RWPE1 (cell line): Measurements from ENCODE around the gene ACLY.

Source experiments
- CTCF ChIA-PET: fragments of 350-600 bp; sonication (Branson Sonifier 250); formaldehyde crosslinking; extraction: SDS; loops from one replicate; lab custom pipeline; 2021; lab: Yijun Ruan, JAX
- POLR2A ChIA-PET: fragments of 400-600 bp; formaldehyde crosslinking; extraction: SDS; loops from one replicate; lab custom pipeline; 2020; ENCODE audit warnings: antibody characterized with exemption; ENCODE audit not compliant: low non-redundant PET; lab: Yijun Ruan, JAX
- DNase-seq: peaks from one replicate; pipeline ENCODE4 v3.0.0; 2012; ENCODE audit warnings: low spot score
- H3K27ac ChIP-seq: fragments of 450-650 bp; 2 replicates; pipeline ENCODE4 v1.5.1; 2017
- TF ChIP-seq, protein P1 (sequence below): fragments of 450-650 bp; conservative IDR thresholded peaks from 2 replicates; pipeline ENCODE4 v1.5.1; 2017; ENCODE audit warnings: low read depth, mild to moderate bottlenecking

ACLY gene

DNA sequence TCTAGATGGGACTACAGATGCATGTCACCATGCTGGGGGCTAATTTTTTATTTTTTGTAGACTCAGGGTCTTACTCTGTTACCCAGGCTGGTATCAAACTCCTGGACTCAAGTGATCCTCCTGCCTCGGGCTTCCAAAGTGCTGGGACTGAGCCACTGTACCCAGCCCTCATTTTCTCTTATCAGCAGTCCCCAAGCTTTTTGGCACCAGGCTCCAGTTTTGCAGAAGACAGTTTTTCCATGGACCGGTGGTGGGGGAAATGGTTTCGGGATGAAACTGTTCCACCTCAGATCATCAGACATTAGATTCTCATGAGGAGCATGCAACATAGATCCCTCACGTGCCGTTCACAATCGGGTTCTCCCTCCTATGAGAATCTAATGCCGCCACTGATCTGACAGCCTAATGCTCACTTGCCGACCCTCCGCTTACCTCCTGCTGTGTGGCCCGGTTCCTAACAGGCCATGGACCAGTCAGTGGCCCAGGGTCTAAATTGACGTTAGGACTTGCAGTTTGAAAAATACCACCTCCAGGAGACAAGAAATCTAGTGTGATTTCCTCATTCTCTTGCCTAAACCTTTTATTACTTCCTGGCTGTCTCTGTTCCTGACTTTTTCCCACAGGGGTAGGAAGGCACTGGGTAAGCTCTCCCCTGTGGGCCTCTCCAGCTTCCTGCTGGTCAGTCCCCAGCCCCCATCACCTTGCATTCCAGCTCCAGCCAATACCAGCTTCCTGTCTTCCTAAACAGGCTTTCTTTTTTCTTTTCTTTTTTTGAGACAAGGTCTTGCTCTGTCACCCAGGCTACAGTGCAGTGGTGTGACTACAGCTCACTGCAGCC is 38.5 kb upstream of the ACLY start:
- ChIA-PET CTCF (no interaction called here), POLR2A (interaction anchor here (0.5 to 1.0 kb wide), 2 partner anchors 9 to 17 kb away, joined by 4 to 7 read pairs; no protein-coding TSS in a partner anchor)
- no peak for DNase-seq
- TF ChIP-seq, protein P1, sequence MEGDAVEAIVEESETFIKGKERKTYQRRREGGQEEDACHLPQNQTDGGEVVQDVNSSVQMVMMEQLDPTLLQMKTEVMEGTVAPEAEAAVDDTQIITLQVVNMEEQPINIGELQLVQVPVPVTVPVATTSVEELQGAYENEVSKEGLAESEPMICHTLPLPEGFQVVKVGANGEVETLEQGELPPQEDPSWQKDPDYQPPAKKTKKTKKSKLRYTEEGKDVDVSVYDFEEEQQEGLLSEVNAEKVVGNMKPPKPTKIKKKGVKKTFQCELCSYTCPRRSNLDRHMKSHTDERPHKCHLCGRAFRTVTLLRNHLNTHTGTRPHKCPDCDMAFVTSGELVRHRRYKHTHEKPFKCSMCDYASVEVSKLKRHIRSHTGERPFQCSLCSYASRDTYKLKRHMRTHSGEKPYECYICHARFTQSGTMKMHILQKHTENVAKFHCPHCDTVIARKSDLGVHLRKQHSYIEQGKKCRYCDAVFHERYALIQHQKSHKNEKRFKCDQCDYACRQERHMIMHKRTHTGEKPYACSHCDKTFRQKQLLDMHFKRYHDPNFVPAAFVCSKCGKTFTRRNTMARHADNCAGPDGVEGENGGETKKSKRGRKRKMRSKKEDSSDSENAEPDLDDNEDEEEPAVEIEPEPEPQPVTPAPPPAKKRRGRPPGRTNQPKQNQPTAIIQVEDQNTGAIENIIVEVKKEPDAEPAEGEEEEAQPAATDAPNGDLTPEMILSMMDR, result no peak
- no peak overlapping the region for H3K27ac ChIP-seq

DNA sequence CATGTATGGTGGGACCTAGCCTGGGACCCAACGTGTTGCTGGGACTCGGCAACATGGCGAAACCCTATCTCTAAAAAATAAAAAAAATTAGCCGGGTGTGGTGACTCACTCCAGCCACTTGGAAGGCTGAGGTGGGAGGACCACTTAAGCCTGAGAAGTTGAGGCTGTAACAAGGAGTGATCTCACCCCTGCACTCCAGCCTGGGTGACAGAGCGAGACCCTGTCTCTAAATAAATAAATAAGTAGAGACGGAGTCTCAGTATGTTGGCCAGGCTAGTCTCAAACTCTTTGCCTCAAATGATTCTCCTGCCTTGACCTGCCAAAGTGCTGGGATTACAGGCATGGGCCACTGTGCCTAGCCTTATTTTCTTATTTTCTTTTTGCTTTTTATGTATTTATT is 37.8 kb upstream of the ACLY start:
- ChIA-PET CTCF (no interaction called here), POLR2A (no interaction called here)
- no peak overlapping the region for H3K27ac ChIP-seq
- TF ChIP-seq, protein P1, result no peak
- no peak for DNase-seq

DNA sequence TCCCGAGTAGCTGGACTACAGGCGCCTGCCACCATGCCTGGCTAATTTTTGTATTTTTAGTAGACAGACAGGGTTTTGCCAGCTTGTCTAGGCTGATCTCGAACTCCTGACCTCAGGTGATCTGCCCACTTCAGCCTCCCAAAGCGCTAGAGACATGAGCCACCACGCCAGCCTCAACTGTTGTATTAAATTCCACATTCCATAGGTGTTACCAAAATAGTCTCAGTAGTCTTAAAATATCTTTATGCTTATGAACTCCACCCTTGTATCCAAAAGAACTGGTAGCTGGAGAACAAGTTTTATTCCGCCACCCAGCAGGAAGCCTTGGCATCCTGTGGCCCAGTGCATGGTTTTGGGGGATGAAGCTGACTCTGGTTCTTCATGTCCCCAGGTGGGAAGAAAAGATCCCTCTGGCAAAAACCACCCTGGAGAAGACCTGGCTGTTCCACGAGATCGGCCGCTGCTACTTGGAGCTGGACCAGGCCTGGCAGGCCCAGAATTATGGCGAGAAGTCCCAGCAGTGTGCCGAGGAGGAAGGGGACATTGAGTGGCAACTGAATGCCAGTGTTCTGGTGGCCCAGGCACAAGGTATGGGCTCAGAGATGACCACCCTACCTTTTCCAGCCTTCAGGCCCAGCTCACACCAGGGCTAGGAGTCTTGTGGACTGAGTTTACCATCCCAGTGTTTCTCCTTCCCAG is 30.2 kb upstream of the ACLY start:
- DNase-seq, result no peak
- CTCF ChIA-PET, result interaction anchor here (0.6 kb wide), 2 partner anchors 38 to 384 kb away, joined by 3 to 4 read pairs; no protein-coding TSS in a partner anchor
- POLR2A ChIA-PET, result no interaction called here

DNA sequence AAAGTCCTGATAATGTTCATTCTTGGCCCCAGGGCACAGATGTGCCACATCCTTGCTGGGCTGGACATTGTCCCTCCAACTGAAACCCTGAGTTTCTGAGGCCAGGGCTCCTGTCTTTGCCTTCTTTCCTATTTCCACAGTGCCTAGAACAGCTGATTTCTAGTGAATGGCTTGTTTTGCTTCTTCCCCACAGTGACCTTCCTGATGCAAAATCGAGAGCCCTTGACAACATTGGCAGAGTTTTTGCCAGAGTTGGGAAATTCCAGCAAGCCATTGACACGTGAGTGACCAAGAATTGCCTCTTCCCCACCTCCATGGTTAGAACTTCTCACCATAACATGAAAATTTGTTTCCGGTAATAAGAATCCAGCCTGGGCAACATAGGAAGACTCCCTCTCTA is 26.2 kb upstream of the ACLY start:
- POLR2A ChIA-PET, result interaction anchor here (0.7 kb wide), 1 partner anchor 14 kb away, joined by 5 read pairs; the partner anchor contains the start of gene ODAD4
- CTCF ChIA-PET, result no interaction called here
- TF ChIP-seq, protein P1, result no peak
- no peak for DNase-seq
- no peak overlapping the region for H3K27ac ChIP-seq

More for the DNA sequence above, 30.2 kb upstream of the ACLY start:
- TF ChIP-seq, protein P1, result no peak
- H3K27ac ChIP-seq, result no peak overlapping the region

DNA sequence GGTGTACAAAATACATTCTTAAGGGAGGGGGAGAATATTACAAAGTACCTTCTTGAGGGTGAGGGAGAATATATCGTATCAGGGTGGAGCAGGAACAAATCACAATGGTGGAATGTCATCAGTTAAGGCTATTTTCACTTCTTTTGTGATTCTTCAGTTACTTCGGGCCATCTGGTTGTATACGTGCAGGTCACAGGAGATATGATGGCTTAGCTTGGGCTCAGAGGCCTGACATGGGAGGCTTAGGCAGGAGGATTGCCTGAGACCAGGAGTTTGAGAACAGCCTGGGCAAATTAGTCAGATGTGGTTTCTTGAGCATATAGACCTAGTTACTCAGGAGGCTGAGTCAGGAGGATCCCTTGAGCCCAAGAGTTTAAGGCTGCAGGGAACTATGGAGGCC is 24.7 kb upstream of the ACLY start:
- ChIA-PET POLR2A (no interaction called here), CTCF (interaction anchor here (0.5 kb wide), 1 partner anchor 1491 kb away, joined by 3 read pairs; no protein-coding TSS in a partner anchor)
- no peak for DNase-seq
- no peak overlapping the region for H3K27ac ChIP-seq
- TF ChIP-seq, protein P1, result no peak

DNA sequence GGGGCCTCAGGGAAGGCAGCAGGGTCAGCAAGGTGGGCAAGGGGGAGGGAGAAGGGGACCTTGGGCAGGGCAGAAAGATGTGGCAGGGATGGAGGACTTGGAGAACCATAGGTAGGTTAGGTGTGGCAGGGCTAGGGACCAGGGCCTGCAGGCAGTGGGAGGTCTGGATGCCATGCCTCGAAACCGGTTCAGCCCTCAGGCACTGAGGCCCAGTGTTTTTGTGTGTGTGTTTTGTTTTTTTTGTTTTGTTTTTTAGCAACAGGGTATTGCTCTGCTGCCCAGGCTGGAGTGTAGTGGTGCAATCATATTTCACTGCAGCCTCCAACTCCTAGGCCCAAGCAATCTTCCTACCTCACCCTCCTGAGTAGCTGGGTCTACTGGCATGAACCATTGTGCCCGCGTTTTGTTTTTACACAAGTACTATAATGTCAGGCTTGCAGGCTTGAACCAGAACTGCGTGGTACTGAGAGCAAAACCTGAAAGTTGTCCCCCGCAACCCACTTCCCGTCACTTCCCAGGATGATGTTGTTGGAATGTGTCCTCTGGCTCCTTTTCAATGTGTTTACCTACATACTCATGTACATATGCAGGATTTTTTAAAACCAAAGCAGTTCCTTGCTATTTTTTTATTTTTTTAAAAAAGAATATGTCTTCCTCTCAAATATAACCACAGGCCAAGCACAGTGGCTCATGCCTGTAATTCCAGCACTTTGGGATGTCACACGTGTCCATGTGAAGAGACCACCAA is 24.0 kb upstream of the ACLY start:
- ChIA-PET CTCF (interaction anchor here (0.5 kb wide), 1 partner anchor 1490 kb away, joined by 3 read pairs; no protein-coding TSS in a partner anchor), POLR2A (no interaction called here)
- TF ChIP-seq, protein P1, result no peak
- H3K27ac ChIP-seq, result no peak overlapping the region
- no peak for DNase-seq
